Fibroblast of lung (primary cell): Measurements from ENCODE around the gene THPO. TPM values are rescaled to one million over a fixed set of nuclear protein-coding genes. Genes with fewer than 3 reads are reported as not detected.

Experiments
- DNase-seq, 2 donors: peaks; one replicate each; pipeline versions ENCODE4 v3.0.0 to v3.0.0-alpha.2; 2010; ENCODE audit warnings: low read depth in 2 of 2
- H2AFZ ChIP-seq: 2 replicates; pipeline ENCODE4 v1.5.1; 2012; ENCODE audit warnings: low read length, control low read depth, inconsistent platforms
- H3K27ac ChIP-seq: 2 replicates; pipeline ENCODE4 v1.5.1; 2011; ENCODE audit warnings: low read length, control low read depth; ENCODE audit not compliant: insufficient read depth
- H3K27me3 ChIP-seq: 2 replicates; pipeline ENCODE4 v1.5.1; 2011; ENCODE audit warnings: mild to moderate bottlenecking, low read length; ENCODE audit not compliant: control insufficient read depth, insufficient read depth
- H3K36me3 ChIP-seq: 2 replicates; pipeline ENCODE4 v1.5.1; 2011; ENCODE audit warnings: low read length; ENCODE audit not compliant: control insufficient read depth, insufficient read depth
- H3K4me1 ChIP-seq: 2 replicates; pipeline ENCODE4 v1.5.1; 2011; ENCODE audit warnings: low read length; ENCODE audit not compliant: control insufficient read depth, insufficient read depth; ENCODE audit errors: extremely low read depth
- H3K4me2 ChIP-seq: 2 replicates; pipeline ENCODE4 v1.5.1; 2011; ENCODE audit warnings: low read length, control low read depth; ENCODE audit not compliant: insufficient read depth; ENCODE audit errors: extremely low read depth
- H3K4me3 ChIP-seq, 4 experiments: fragments of 200-600 bp in 1 of 4; sonication (generic) in 1 of 4; replicated peaks in 1 of 4; 2 replicates each; pipeline ENCODE4 v1.5.1; 2011 to 2016; ENCODE audit warnings: low read length in 4 of 4, low read depth in 3 of 4, mild to moderate bottlenecking in 3 of 4, control low read depth in 2 of 4, inconsistent platforms in 1 of 4, mixed read lengths in 1 of 4; ENCODE audit not compliant: insufficient read depth in 1 of 4; ENCODE audit errors: control extremely low read depth in 1 of 4
- H3K79me2 ChIP-seq: 2 replicates; pipeline ENCODE4 v1.5.1; 2012; ENCODE audit warnings: mild to moderate bottlenecking, low read length, inconsistent platforms; ENCODE audit not compliant: control insufficient read depth, insufficient read depth
- H3K9ac ChIP-seq: 2 replicates; pipeline ENCODE4 v1.5.1; 2011; ENCODE audit warnings: mild to moderate bottlenecking, low read length, control low read depth; ENCODE audit not compliant: insufficient read depth
- H3K9me3 ChIP-seq: 2 replicates; pipeline ENCODE4 v1.5.1; 2012; ENCODE audit warnings: low read depth, low read length; ENCODE audit not compliant: control insufficient read depth, insufficient read depth
- H4K20me1 ChIP-seq: 2 replicates; pipeline ENCODE4 v1.5.1; 2011; ENCODE audit warnings: low read length; ENCODE audit not compliant: control insufficient read depth, insufficient read depth; ENCODE audit errors: extremely low read depth
- EZH2 ChIP-seq: IDR thresholded peaks from 2 replicates; pipeline ENCODE4 v1.5.1; 2012; ENCODE audit warnings: low read length, control low read depth, mild to moderate bottlenecking; ENCODE audit errors: missing control alignments
- polyA plus RNA-seq, 2 donors: library from polyadenylated mRNA; depleted of rRNA in 1 of 2; stranded (reverse) in 1 of 2; unstranded in 1 of 2; fragments of >200 nt; gene quantifications; 2 replicates each; pipeline ENCODE4 v1.2.1, GENCODE V29; 2011 to 2012; ENCODE audit warnings: missing spikeins in 1 of 2
- total RNA-seq: library from RNA; depleted of rRNA; stranded (reverse); fragments of >200 nt; gene quantifications from 2 replicates; pipeline ENCODE4 v1.2.1, GENCODE V29; 2014
- TF ChIP-seq, protein P1 (sequence below), 2 donors: IDR thresholded peaks in 1 of 2; conservative IDR thresholded peaks in 1 of 2; 1 replicate in 1 of 2; 2 replicates in 1 of 2; pipeline ENCODE4 v1.5.1; 2011 to 2012; ENCODE audit warnings: low read length in 2 of 2, control low read depth in 1 of 2, inconsistent platforms in 1 of 2, low read depth in 1 of 2, mild to moderate bottlenecking in 1 of 2

THPO gene
- total and polyA plus RNA-seq, 2 donors (not counting 1 experiment from before 2014, with no cell fraction given): 0.27 to 0.50 TPM

DNA sequence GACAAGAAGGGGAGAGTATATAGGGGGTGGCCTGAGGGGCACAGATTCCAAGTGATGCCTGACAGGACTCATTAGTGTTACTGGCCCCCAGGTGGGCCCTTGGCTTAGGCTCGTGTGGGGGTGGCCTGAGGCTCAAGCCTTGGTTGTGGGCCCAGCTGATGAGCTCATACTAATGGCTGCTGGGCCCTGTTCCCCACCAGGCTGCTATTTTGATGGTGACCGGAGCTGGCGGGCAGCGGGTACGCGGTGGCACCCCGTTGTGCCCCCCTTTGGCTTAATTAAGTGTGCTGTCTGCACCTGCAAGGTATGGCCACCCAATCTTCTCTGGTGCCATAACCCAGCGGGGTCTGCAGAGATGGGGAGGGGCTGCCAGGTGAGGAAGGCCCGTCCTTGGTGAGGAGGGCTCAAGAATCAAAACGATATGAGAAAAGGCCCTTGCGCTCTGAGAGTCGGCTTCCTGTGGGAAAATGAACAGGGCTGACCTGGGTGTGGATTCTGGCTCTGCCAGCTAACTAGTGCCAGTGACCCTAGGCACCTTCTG, 9.2 kb upstream of the THPO start:
- peaks cover 2% of the 10 kb centered on the region for H3K27me3 ChIP-seq
- H3K4me3 ChIP-seq: no peak overlapping the region
- H3K4me2 ChIP-seq: no peak overlapping the region
- no peaks in the 10 kb centered on the region for H3K9me3 ChIP-seq
- H3K4me1 ChIP-seq: no peaks in the 10 kb centered on the region
- TF ChIP-seq, protein P1, sequence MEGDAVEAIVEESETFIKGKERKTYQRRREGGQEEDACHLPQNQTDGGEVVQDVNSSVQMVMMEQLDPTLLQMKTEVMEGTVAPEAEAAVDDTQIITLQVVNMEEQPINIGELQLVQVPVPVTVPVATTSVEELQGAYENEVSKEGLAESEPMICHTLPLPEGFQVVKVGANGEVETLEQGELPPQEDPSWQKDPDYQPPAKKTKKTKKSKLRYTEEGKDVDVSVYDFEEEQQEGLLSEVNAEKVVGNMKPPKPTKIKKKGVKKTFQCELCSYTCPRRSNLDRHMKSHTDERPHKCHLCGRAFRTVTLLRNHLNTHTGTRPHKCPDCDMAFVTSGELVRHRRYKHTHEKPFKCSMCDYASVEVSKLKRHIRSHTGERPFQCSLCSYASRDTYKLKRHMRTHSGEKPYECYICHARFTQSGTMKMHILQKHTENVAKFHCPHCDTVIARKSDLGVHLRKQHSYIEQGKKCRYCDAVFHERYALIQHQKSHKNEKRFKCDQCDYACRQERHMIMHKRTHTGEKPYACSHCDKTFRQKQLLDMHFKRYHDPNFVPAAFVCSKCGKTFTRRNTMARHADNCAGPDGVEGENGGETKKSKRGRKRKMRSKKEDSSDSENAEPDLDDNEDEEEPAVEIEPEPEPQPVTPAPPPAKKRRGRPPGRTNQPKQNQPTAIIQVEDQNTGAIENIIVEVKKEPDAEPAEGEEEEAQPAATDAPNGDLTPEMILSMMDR (conservative IDR thresholded peaks at IDR 0.05 in 1 of 2, IDR thresholded peaks at IDR 0.05 in 1 of 2; ENCODE audit: low read depth in 1 of 2, low read length in 2 of 2): no peak
- no peak for TF ChIP-seq EZH2
- DNase-seq: no peak
- H3K79me2 ChIP-seq: no peaks in the 10 kb centered on the region
- no peak overlapping the region for H2AFZ ChIP-seq
- no peak overlapping the region for H3K9ac ChIP-seq
- no peaks in the 10 kb centered on the region for H3K36me3 ChIP-seq
- no peak overlapping the region for H3K27ac ChIP-seq
- H4K20me1 ChIP-seq: no peaks in the 10 kb centered on the region

DNA sequence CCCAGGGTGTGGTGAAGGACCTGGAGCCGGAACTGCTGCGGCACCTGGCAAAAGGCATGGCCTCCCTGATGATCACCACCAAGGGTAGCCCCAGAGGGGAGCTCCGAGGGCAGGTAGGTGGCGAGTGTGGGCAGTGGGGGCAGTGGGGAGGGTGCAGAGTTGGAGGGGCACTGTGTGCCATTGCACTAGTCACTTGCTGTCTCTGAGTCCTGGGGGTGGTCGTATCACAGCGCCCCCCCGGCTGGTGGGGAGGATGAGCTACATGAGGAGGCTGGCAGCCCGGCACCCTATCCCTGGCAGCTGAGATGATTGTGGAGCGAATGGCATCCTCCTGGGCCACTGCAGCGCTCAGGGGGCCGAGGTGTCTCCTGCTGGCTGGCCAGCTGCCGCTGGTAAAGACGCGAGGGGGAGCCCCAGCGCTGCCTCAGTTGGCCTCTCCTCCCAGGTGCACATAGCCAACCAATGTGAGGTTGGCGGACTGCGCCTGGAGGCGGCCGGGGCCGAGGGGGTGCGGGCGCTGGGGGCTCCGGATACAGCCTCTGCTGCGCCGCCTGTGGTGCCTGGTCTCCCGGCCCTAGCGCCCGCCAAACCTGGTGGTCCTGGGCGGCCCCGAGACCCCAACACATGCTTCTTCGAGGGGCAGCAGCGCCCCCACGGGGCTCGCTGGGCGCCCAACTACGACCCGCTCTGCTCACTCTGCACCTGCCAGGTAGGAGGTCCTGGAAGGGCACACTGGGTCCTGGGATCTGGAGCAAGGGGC, 8.2 kb upstream of the THPO start:
- peaks cover 10% of the 10 kb centered on the region for H3K27me3 ChIP-seq

GRCh38 chr3:184384856-184385422, 6.9 kb upstream of the THPO start:
- Histone ChIP-seq H4K20me1 (no peaks in the 10 kb centered on the region), H3K4me1 (no peaks in the 10 kb centered on the region), H3K4me3 (no peak overlapping the region), H3K27ac (no peak overlapping the region), H3K27me3 (peaks cover 19% of the 10 kb centered on the region), H3K4me2 (no peak overlapping the region), H3K79me2 (no peaks in the 10 kb centered on the region), H3K9me3 (no peaks in the 10 kb centered on the region), H3K9ac (no peak overlapping the region), H3K36me3 (no peaks in the 10 kb centered on the region), H2AFZ (no peak overlapping the region)
- DNase-seq: no peak
- TF ChIP-seq, protein P1 (conservative IDR thresholded peaks at IDR 0.05 in 1 of 2, IDR thresholded peaks at IDR 0.05 in 1 of 2; ENCODE audit: low read depth in 1 of 2, low read length in 2 of 2): no peak
- no peak for TF ChIP-seq EZH2

More for the DNA sequence above, 8.2 kb upstream of the THPO start:
- Histone ChIP-seq H3K27ac (no peak overlapping the region), H3K36me3 (no peaks in the 10 kb centered on the region), H3K4me2 (no peak overlapping the region), H3K9me3 (no peaks in the 10 kb centered on the region), H3K9ac (no peak overlapping the region), H3K79me2 (no peaks in the 10 kb centered on the region), H3K4me1 (no peaks in the 10 kb centered on the region), H4K20me1 (no peaks in the 10 kb centered on the region), H3K4me3 (no peak overlapping the region), H2AFZ (no peak overlapping the region)
- no peak for TF ChIP-seq EZH2
- TF ChIP-seq, protein P1 (conservative IDR thresholded peaks at IDR 0.05 in 1 of 2, IDR thresholded peaks at IDR 0.05 in 1 of 2; ENCODE audit: low read depth in 1 of 2, low read length in 2 of 2): no peak
- no peak for DNase-seq
